ENCODE data around the gene RETREG2. TPM values are rescaled to one million over a fixed set of nuclear protein-coding genes. Genes with fewer than 3 reads are reported as not detected.

The RETREG2 gene
- total RNA-seq, 4 donors from 2014 or later = 49.8 to 63.7 (median 57.6) TPM

- Histone ChIP-seq H3K9me3 (no peaks in the 10 kb centered on the region), H3K27me3 (no peaks in the 10 kb centered on the region), H3K4me1 (peaks cover 0 to 16% (median 10%) of the 10 kb centered on the region in 3 donors), H3K4me3 (no peak overlapping the region), H3K36me3 (peaks cover 0 to 14% of the 10 kb centered on the region in 2 donors), H3K27ac (no peak overlapping the region)
- no peak for TF ChIP-seq CTCF (IDR thresholded peaks at IDR 0.05)
- TF ChIP-seq POLR2AphosphoS5 (IDR thresholded peaks at IDR 0.05) = no peak
- no peak for TF ChIP-seq POLR2A (IDR thresholded peaks at IDR 0.05)
- no peak for TF ChIP-seq EP300 (IDR thresholded peaks at IDR 0.05)
- ATAC-seq = no peak
- WGBS, 2 donors (ENCODE audit: low coverage in 1 of 2) = 69% methylated on average over 5 of the region's 5 CpGs; no CpG with 5 or more reads in 1 of the 2 donors
Measured at GRCh38 chr2:219167997-219168396, 10.1 kb upstream of the RETREG2 start.

GRCh38 chr2:219168526-219168925 is 9.5 kb upstream of the RETREG2 start:
- no peak for ATAC-seq
- Histone ChIP-seq H3K36me3 (peaks cover 0 to 19% of the 10 kb centered on the region in 2 donors), H3K4me1 (peaks cover 0 to 16% (median 10%) of the 10 kb centered on the region in 3 donors), H3K4me3 (no peak overlapping the region), H3K27me3 (no peaks in the 10 kb centered on the region), H3K27ac (no peak overlapping the region), H3K9me3 (no peaks in the 10 kb centered on the region)
- TF ChIP-seq POLR2AphosphoS5 (IDR thresholded peaks at IDR 0.05) (no peak), CTCF (IDR thresholded peaks at IDR 0.05) (no peak), POLR2A (IDR thresholded peaks at IDR 0.05) (no peak), EP300 (IDR thresholded peaks at IDR 0.05) (no peak)
- 50% methylated on average over 1 of the region's 6 CpGs; no CpG with 5 or more reads in 1 of the 2 donors for WGBS, 2 donors (ENCODE audit: low coverage in 1 of 2)

- Histone ChIP-seq H3K36me3 (peaks cover 0 to 23% of the 10 kb centered on the region in 2 donors), H3K4me1 (peaks cover 0 to 16% (median 10%) of the 10 kb centered on the region in 3 donors), H3K27ac (no peak overlapping the region), H3K4me3 (no peak overlapping the region), H3K9me3 (no peaks in the 10 kb centered on the region), H3K27me3 (no peaks in the 10 kb centered on the region)
- TF ChIP-seq POLR2A (IDR thresholded peaks at IDR 0.05) = no peak
- TF ChIP-seq POLR2AphosphoS5 (IDR thresholded peaks at IDR 0.05) = no peak
- TF ChIP-seq EP300 (IDR thresholded peaks at IDR 0.05) = no peak
- no peak for TF ChIP-seq CTCF (IDR thresholded peaks at IDR 0.05)
- ATAC-seq = no peak
Measured at GRCh38 chr2:219168932-219169331, 9.1 kb upstream of the RETREG2 start.

GRCh38 chr2:219169930-219170654 is 8.0 kb upstream of the RETREG2 start, which contains the start of gene SLC23A3:
TSS of gene SLC23A3 (minus strand) at chr2:219170029. CDS start at chr2:219169984, 45 bp downstream.
- Histone ChIP-seq H3K27ac (peak within 1 kb of the TSS in 3 of 4 donors; percentile 61 to 83 (median 76)), H3K9me3 (no peaks in the 10 kb centered on the region), H3K27me3 (no peaks in the 10 kb centered on the region), H3K36me3 (peaks cover 0 to 35% of the 10 kb centered on the region in 2 donors), H3K4me3 (no peak within 1 kb of the TSS), H3K4me1 (peaks cover 0 to 24% (median 14%) of the 10 kb centered on the region in 3 donors)
- 81 to 89% methylated on average over 3 to 8 of the region's 10 CpGs for WGBS, 2 donors (ENCODE audit: low coverage in 1 of 2)
- no peak for TF ChIP-seq POLR2A (IDR thresholded peaks at IDR 0.05)
- TF ChIP-seq CTCF (IDR thresholded peaks at IDR 0.05) = no peak
- TF ChIP-seq EP300 (IDR thresholded peaks at IDR 0.05) = no peak
- no peak for TF ChIP-seq POLR2AphosphoS5 (IDR thresholded peaks at IDR 0.05)
- ATAC-seq = no peak

- H3K4me3 ChIP-seq = no peak overlapping the region
- 25 to 32% methylated on average over 3 to 5 of the region's 6 CpGs for WGBS, 2 donors (ENCODE audit: low coverage in 1 of 2)
- TF ChIP-seq CTCF (IDR thresholded peaks at IDR 0.05) (peak in 3 of 4 experiments; percentile 71 to 83 (median 77)), EP300 (IDR thresholded peaks at IDR 0.05) (no peak), POLR2AphosphoS5 (IDR thresholded peaks at IDR 0.05) (peak; percentile 32), POLR2A (IDR thresholded peaks at IDR 0.05) (no peak)
- no peaks in the 10 kb centered on the region for H3K9me3 ChIP-seq
- peaks cover 0 to 36% of the 10 kb centered on the region in 2 donors for H3K36me3 ChIP-seq
- peak; percentile 97 for ATAC-seq
- no peaks in the 10 kb centered on the region for H3K27me3 ChIP-seq
- H3K27ac ChIP-seq = peak overlapping the region; percentile 50 to 83 (median 68)
- H3K4me1 ChIP-seq = peaks cover 0 to 35% (median 21%) of the 10 kb centered on the region in 3 donors
Measured at GRCh38 chr2:219171231-219171651, 6.8 kb upstream of the RETREG2 start.
